Esophagus squamous epithelium (tissue), 4 donors: ENCODE measurements around the gene ITIH1.

Source experiments
- POLR2A ChIP-seq, 4 donors: fragments of 450-650 bp; IDR thresholded peaks; one replicate each; pipeline ENCODE4 v1.6.1; 2017; ENCODE audit warnings: antibody characterized with exemption in 4 of 4, mild to moderate bottlenecking in 4 of 4, moderate library complexity in 3 of 4
- TF ChIP-seq, protein P1 (sequence below), 6 experiments: fragments of 450-650 bp in 4 of 6; fragments of 200-600 bp in 2 of 6; sonication (generic) in 2 of 6; IDR thresholded peaks; one replicate each; pipeline ENCODE4 v1.5.1; 2016 to 2019; ENCODE audit warnings: antibody characterized with exemption in 6 of 6, mild to moderate bottlenecking in 4 of 6, moderate library complexity in 4 of 6

DNA sequence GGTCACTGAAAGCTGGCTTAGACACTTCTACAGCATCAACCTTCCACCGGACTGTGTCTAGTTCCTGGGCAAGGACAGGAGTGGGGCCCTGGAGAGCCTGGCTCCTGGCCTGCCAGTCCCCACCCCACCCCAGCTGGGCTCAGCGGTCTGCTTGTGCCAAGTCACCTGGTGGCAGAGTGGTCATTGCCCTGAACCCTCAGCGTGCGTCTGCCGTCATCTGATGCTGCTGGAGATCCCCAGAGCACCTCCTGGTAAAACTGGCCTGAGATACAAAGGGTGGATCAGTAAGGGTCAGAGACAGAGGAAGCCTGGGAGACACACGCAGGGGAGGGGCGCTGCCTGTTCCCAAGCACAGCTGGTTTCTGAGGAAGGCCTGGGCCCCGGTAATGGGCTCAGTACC is 36.4 kb downstream of the ITIH1 start:
- no peak for TF ChIP-seq POLR2A (IDR thresholded peaks at IDR 0.05)
- TF ChIP-seq, protein P1, sequence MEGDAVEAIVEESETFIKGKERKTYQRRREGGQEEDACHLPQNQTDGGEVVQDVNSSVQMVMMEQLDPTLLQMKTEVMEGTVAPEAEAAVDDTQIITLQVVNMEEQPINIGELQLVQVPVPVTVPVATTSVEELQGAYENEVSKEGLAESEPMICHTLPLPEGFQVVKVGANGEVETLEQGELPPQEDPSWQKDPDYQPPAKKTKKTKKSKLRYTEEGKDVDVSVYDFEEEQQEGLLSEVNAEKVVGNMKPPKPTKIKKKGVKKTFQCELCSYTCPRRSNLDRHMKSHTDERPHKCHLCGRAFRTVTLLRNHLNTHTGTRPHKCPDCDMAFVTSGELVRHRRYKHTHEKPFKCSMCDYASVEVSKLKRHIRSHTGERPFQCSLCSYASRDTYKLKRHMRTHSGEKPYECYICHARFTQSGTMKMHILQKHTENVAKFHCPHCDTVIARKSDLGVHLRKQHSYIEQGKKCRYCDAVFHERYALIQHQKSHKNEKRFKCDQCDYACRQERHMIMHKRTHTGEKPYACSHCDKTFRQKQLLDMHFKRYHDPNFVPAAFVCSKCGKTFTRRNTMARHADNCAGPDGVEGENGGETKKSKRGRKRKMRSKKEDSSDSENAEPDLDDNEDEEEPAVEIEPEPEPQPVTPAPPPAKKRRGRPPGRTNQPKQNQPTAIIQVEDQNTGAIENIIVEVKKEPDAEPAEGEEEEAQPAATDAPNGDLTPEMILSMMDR (IDR thresholded peaks at IDR 0.05), result no peak
